ENCODE measurements around the gene UQCC2. TPM values are rescaled to one million over a fixed set of nuclear protein-coding genes. Genes with fewer than 3 reads are reported as not detected.

UQCC2 gene
- total and polyA plus RNA-seq, 4 donors: 14.7 to 48.2 (median 21.8) TPM

GRCh38 chr6:33699131-33699530 lies 12.4 kb downstream of the UQCC2 start:
- no peaks in the 10 kb centered on the region for H3K4me1 ChIP-seq (ENCODE audit: control insufficient read depth in 1 of 2, insufficient read depth in 2 of 2, low read length in 2 of 2)
- WGBS, 2 donors: 87 to 92% methylated on average over 8 of the region's 8 CpGs
- H3K27ac ChIP-seq (ENCODE audit: low read depth in 1 of 2, low read length in 2 of 2): no peak overlapping the region
- no peaks in the 10 kb centered on the region for H3K27me3 ChIP-seq (ENCODE audit: control insufficient read depth in 1 of 2, insufficient read depth in 2 of 2, low read length in 1 of 2)
- H3K9me3 ChIP-seq (ENCODE audit: control insufficient read depth, low read length): no peaks in the 10 kb centered on the region
- intact Hi-C loops (cut with DNase I): no loop called here
- no peak overlapping the region for H3K4me3 ChIP-seq (ENCODE audit: low read length in 2 of 2)
- no peak for ATAC-seq (ENCODE audit: low FRiP score)
- H3K36me3 ChIP-seq (ENCODE audit: control insufficient read depth in 1 of 2, insufficient read depth in 2 of 2, low read length in 1 of 2): no peaks in the 10 kb centered on the region
- no peak for DNase-seq

- DNase-seq: peak in 1 of 2 donors; percentile 9
- intact Hi-C loops (cut with DNase I): no loop called here
- no peak overlapping the region for H3K27ac ChIP-seq (ENCODE audit: low read depth in 1 of 2, low read length in 2 of 2)
- H3K9me3 ChIP-seq (ENCODE audit: control insufficient read depth, low read length): no peaks in the 10 kb centered on the region
- no peaks in the 10 kb centered on the region for H3K36me3 ChIP-seq (ENCODE audit: control insufficient read depth in 1 of 2, insufficient read depth in 2 of 2, low read length in 1 of 2)
- no peak for ATAC-seq (ENCODE audit: low FRiP score)
- no peaks in the 10 kb centered on the region for H3K27me3 ChIP-seq (ENCODE audit: control insufficient read depth in 1 of 2, insufficient read depth in 2 of 2, low read length in 1 of 2)
- H3K4me3 ChIP-seq (ENCODE audit: low read length in 2 of 2): no peak overlapping the region
- WGBS, 2 donors: 90 to 92% methylated on average over 10 of the region's 10 CpGs
- H3K4me1 ChIP-seq (ENCODE audit: control insufficient read depth in 1 of 2, insufficient read depth in 2 of 2, low read length in 2 of 2): no peaks in the 10 kb centered on the region
Measured at GRCh38 chr6:33698494-33698893, 13.0 kb downstream of the UQCC2 start.

- Histone ChIP-seq H3K27ac (ENCODE audit: low read depth in 1 of 2, low read length in 2 of 2) (no peak overlapping the region), H3K4me3 (ENCODE audit: low read length in 2 of 2) (no peak overlapping the region), H3K9me3 (ENCODE audit: control insufficient read depth, low read length) (no peaks in the 10 kb centered on the region), H3K4me1 (ENCODE audit: control insufficient read depth in 1 of 2, insufficient read depth in 2 of 2, low read length in 2 of 2) (no peaks in the 10 kb centered on the region), H3K27me3 (ENCODE audit: control insufficient read depth in 1 of 2, insufficient read depth in 2 of 2, low read length in 1 of 2) (no peaks in the 10 kb centered on the region), H3K36me3 (ENCODE audit: control insufficient read depth in 1 of 2, insufficient read depth in 2 of 2, low read length in 1 of 2) (no peaks in the 10 kb centered on the region)
- intact Hi-C loops (cut with DNase I): no loop called here
- DNase-seq: peak in 1 of 2 donors; percentile 34
- no peak for ATAC-seq (ENCODE audit: low FRiP score)
- 95 to 98% methylated on average over 10 of the region's 10 CpGs for WGBS, 2 donors
Measured at GRCh38 chr6:33697845-33698244, 13.7 kb downstream of the UQCC2 start.

- no peaks in the 10 kb centered on the region for H3K4me1 ChIP-seq (ENCODE audit: control insufficient read depth in 1 of 2, insufficient read depth in 2 of 2, low read length in 2 of 2)
- H3K9me3 ChIP-seq (ENCODE audit: control insufficient read depth, low read length): no peaks in the 10 kb centered on the region
- H3K4me3 ChIP-seq (ENCODE audit: low read length in 2 of 2): no peak overlapping the region
- H3K27me3 ChIP-seq (ENCODE audit: control insufficient read depth in 1 of 2, insufficient read depth in 2 of 2, low read length in 1 of 2): no peaks in the 10 kb centered on the region
- DNase-seq (peak in 1 of 2 donors; percentile 53), ATAC-seq (ENCODE audit: low FRiP score) (peak; percentile 50)
- WGBS, 2 donors: 61 to 69% methylated on average over 15 of the region's 15 CpGs
- H3K27ac ChIP-seq (ENCODE audit: low read depth in 1 of 2, low read length in 2 of 2): no peak overlapping the region
- H3K36me3 ChIP-seq (ENCODE audit: control insufficient read depth in 1 of 2, insufficient read depth in 2 of 2, low read length in 1 of 2): no peaks in the 10 kb centered on the region
- intact Hi-C loops (cut with DNase I): no loop called here
Measured at GRCh38 chr6:33696548-33697518, 14.7 kb downstream of the UQCC2 start.

- H3K36me3 ChIP-seq (ENCODE audit: control insufficient read depth in 1 of 2, insufficient read depth in 2 of 2, low read length in 1 of 2): no peaks in the 10 kb centered on the region
- intact Hi-C loops (cut with DNase I): no loop called here
- H3K4me1 ChIP-seq (ENCODE audit: control insufficient read depth in 1 of 2, insufficient read depth in 2 of 2, low read length in 2 of 2): no peaks in the 10 kb centered on the region
- no peaks in the 10 kb centered on the region for H3K27me3 ChIP-seq (ENCODE audit: control insufficient read depth in 1 of 2, insufficient read depth in 2 of 2, low read length in 1 of 2)
- no peak overlapping the region for H3K27ac ChIP-seq (ENCODE audit: low read depth in 1 of 2, low read length in 2 of 2)
- no peak overlapping the region for H3K4me3 ChIP-seq (ENCODE audit: low read length in 2 of 2)
- WGBS, 2 donors: 93 to 96% methylated on average over 10 of the region's 10 CpGs
- no peak for ATAC-seq (ENCODE audit: low FRiP score)
- no peak for DNase-seq
- H3K9me3 ChIP-seq (ENCODE audit: control insufficient read depth, low read length): no peaks in the 10 kb centered on the region
Measured at GRCh38 chr6:33696076-33696475, 15.4 kb downstream of the UQCC2 start.

GRCh38 chr6:33695451-33695887 lies 16.0 kb downstream of the UQCC2 start:
- intact Hi-C loops (cut with DNase I): no loop called here
- Histone ChIP-seq H3K4me1 (ENCODE audit: control insufficient read depth in 1 of 2, insufficient read depth in 2 of 2, low read length in 2 of 2) (no peaks in the 10 kb centered on the region), H3K9me3 (ENCODE audit: control insufficient read depth, low read length) (no peaks in the 10 kb centered on the region), H3K27ac (ENCODE audit: low read depth in 1 of 2, low read length in 2 of 2) (no peak overlapping the region), H3K4me3 (ENCODE audit: low read length in 2 of 2) (no peak overlapping the region), H3K36me3 (ENCODE audit: control insufficient read depth in 1 of 2, insufficient read depth in 2 of 2, low read length in 1 of 2) (no peaks in the 10 kb centered on the region), H3K27me3 (ENCODE audit: control insufficient read depth in 1 of 2, insufficient read depth in 2 of 2, low read length in 1 of 2) (no peaks in the 10 kb centered on the region)
- ATAC-seq (ENCODE audit: low FRiP score) (no peak), DNase-seq (peak in 1 of 2 donors; percentile 72)
- 84 to 90% methylated on average over 16 of the region's 16 CpGs for WGBS, 2 donors

GRCh38 chr6:33694977-33695376 lies 16.5 kb downstream of the UQCC2 start:
- Histone ChIP-seq H3K4me3 (ENCODE audit: low read length in 2 of 2) (no peak overlapping the region), H3K27me3 (ENCODE audit: control insufficient read depth in 1 of 2, insufficient read depth in 2 of 2, low read length in 1 of 2) (no peaks in the 10 kb centered on the region), H3K4me1 (ENCODE audit: control insufficient read depth in 1 of 2, insufficient read depth in 2 of 2, low read length in 2 of 2) (no peaks in the 10 kb centered on the region), H3K9me3 (ENCODE audit: control insufficient read depth, low read length) (no peaks in the 10 kb centered on the region), H3K36me3 (ENCODE audit: control insufficient read depth in 1 of 2, insufficient read depth in 2 of 2, low read length in 1 of 2) (no peaks in the 10 kb centered on the region), H3K27ac (ENCODE audit: low read depth in 1 of 2, low read length in 2 of 2) (no peak overlapping the region)
- 81 to 97% methylated on average over 5 of the region's 5 CpGs for WGBS, 2 donors
- ATAC-seq (ENCODE audit: low FRiP score): no peak
- intact Hi-C loops (cut with DNase I): no loop called here
- no peak for DNase-seq

GRCh38 chr6:33694401-33694931 lies 17.0 kb downstream of the UQCC2 start:
- Histone ChIP-seq H3K9me3 (ENCODE audit: control insufficient read depth, low read length) (no peaks in the 10 kb centered on the region), H3K27ac (ENCODE audit: low read depth in 1 of 2, low read length in 2 of 2) (no peak overlapping the region), H3K27me3 (ENCODE audit: control insufficient read depth in 1 of 2, insufficient read depth in 2 of 2, low read length in 1 of 2) (no peaks in the 10 kb centered on the region), H3K36me3 (ENCODE audit: control insufficient read depth in 1 of 2, insufficient read depth in 2 of 2, low read length in 1 of 2) (no peaks in the 10 kb centered on the region), H3K4me1 (ENCODE audit: control insufficient read depth in 1 of 2, insufficient read depth in 2 of 2, low read length in 2 of 2) (no peaks in the 10 kb centered on the region), H3K4me3 (ENCODE audit: low read length in 2 of 2) (no peak overlapping the region)
- 67 to 76% methylated on average over 19 of the region's 19 CpGs for WGBS, 2 donors
- DNase-seq (no peak), ATAC-seq (ENCODE audit: low FRiP score) (no peak)
- intact Hi-C loops (cut with DNase I): no loop called here

Measured in aorta (tissue), 5 donors.